H9 (cell line): Measurements from ENCODE around the gene TIMP1. TPM values are rescaled to one million over a fixed set of nuclear protein-coding genes. Genes with fewer than 3 reads are reported as not detected.

ENCODE experiments used
- DNase-seq: peaks from one replicate; pipeline ENCODE4 v3.0.0-alpha.2; 2017
- H2AFZ ChIP-seq: one replicate; pipeline ENCODE4 v1.6.1; 2013; ENCODE audit warnings: mild to moderate bottlenecking, low read length, control low read depth, moderate library complexity
- H2AK5ac ChIP-seq: 2 replicates; pipeline ENCODE4 v1.6.1; 2013; ENCODE audit warnings: low read length, control low read depth, mixed read lengths; ENCODE audit not compliant: insufficient read length
- H2BK120ac ChIP-seq: one replicate; pipeline ENCODE4 v1.6.1; 2013; ENCODE audit warnings: low read depth, mild to moderate bottlenecking, low read length, control low read depth, inconsistent platforms; ENCODE audit not compliant: poor library complexity, severe bottlenecking
- H2BK12ac ChIP-seq: 2 replicates; pipeline ENCODE4 v1.6.1; 2013; ENCODE audit warnings: low read length, control low read depth, mixed read lengths, low read depth; ENCODE audit not compliant: insufficient read length
- H2BK15ac ChIP-seq: 2 replicates; pipeline ENCODE4 v1.6.1; 2013; ENCODE audit warnings: low read depth, low read length, control low read depth
- H2BK20ac ChIP-seq: one replicate; pipeline ENCODE4 v1.6.1; 2013; ENCODE audit warnings: low read depth, mild to moderate bottlenecking, low read length, control low read depth, inconsistent platforms; ENCODE audit not compliant: poor library complexity, severe bottlenecking
- H2BK5ac ChIP-seq: 2 replicates; pipeline ENCODE4 v1.6.1; 2013; ENCODE audit warnings: low read length, control low read depth, mixed read lengths; ENCODE audit not compliant: insufficient read length
- H3K14ac ChIP-seq: 2 replicates; pipeline ENCODE4 v1.6.1; 2013; ENCODE audit warnings: low read length, control low read depth; ENCODE audit not compliant: insufficient read depth
- H3K18ac ChIP-seq: 2 replicates; pipeline ENCODE4 v1.6.1; 2013; ENCODE audit warnings: low read depth, mild to moderate bottlenecking, mixed read lengths, low read length, control low read depth; ENCODE audit not compliant: insufficient read length
- H3K23ac ChIP-seq: 2 replicates; pipeline ENCODE4 v1.6.1; 2013; ENCODE audit warnings: low read length, control low read depth, mixed read lengths, low read depth; ENCODE audit not compliant: insufficient read length
- H3K23me2 ChIP-seq: 2 replicates; pipeline ENCODE4 v1.6.1; 2013; ENCODE audit warnings: low read depth, mild to moderate bottlenecking, mixed read lengths, low read length, control low read depth; ENCODE audit not compliant: insufficient read length, poor library complexity, severe bottlenecking
- H3K27ac ChIP-seq: 2 replicates; pipeline ENCODE4 v1.5.1; 2013; ENCODE audit warnings: low read length, control low read depth, mixed read lengths, low read depth; ENCODE audit not compliant: insufficient read length
- H3K27me3 ChIP-seq: 2 replicates; pipeline ENCODE4 v1.6.1; 2013; ENCODE audit warnings: low read length, control low read depth, inconsistent platforms; ENCODE audit not compliant: insufficient read depth
- H3K4ac ChIP-seq: 2 replicates; pipeline ENCODE4 v1.6.1; 2013; ENCODE audit warnings: low read depth, mild to moderate bottlenecking, control low read depth, inconsistent platforms, low read length, moderate library complexity
- H3K4me1 ChIP-seq: 2 replicates; pipeline ENCODE4 v1.6.1; 2013; ENCODE audit warnings: low read length, control low read depth, inconsistent platforms; ENCODE audit not compliant: insufficient read depth
- H3K4me2 ChIP-seq: 2 replicates; pipeline ENCODE4 v1.6.1; 2013; ENCODE audit warnings: low read length, control low read depth, mixed read lengths; ENCODE audit not compliant: insufficient read length, insufficient read depth
- H3K56ac ChIP-seq: 2 replicates; pipeline ENCODE4 v1.6.1; 2013; ENCODE audit warnings: low read depth, mild to moderate bottlenecking, mixed read lengths, low read length, control low read depth; ENCODE audit not compliant: insufficient read length
- H3K79me1 ChIP-seq: 2 replicates; pipeline ENCODE4 v1.6.1; 2013; ENCODE audit warnings: low read depth, mild to moderate bottlenecking, moderate library complexity, low read length, control low read depth, inconsistent platforms; ENCODE audit not compliant: insufficient read depth, poor library complexity, severe bottlenecking
- H3K79me2 ChIP-seq: 2 replicates; pipeline ENCODE4 v1.6.1; 2013; ENCODE audit warnings: low read length, control low read depth, inconsistent platforms; ENCODE audit not compliant: insufficient read depth
- H3K9ac ChIP-seq: 2 replicates; pipeline ENCODE4 v1.6.1; 2013; ENCODE audit warnings: low read length, control low read depth, mixed read lengths; ENCODE audit not compliant: insufficient read length; ENCODE audit errors: extremely low read depth
- H3K9me3 ChIP-seq: one replicate; pipeline ENCODE4 v1.6.1; 2013; ENCODE audit warnings: low read depth, low read length, inconsistent platforms; ENCODE audit not compliant: control insufficient read depth
- H3T11ph ChIP-seq: one replicate; pipeline ENCODE4 v1.6.1; 2013; ENCODE audit warnings: mild to moderate bottlenecking, low read length, control low read depth, inconsistent platforms
- H4K20me1 ChIP-seq: one replicate; pipeline ENCODE4 v1.6.1; 2013; ENCODE audit not compliant: control insufficient read depth, insufficient read length, insufficient read depth
- H4K5ac ChIP-seq: 2 replicates; pipeline ENCODE4 v1.6.1; 2013; ENCODE audit warnings: low read depth, mild to moderate bottlenecking, mixed read lengths, low read length, control low read depth; ENCODE audit not compliant: insufficient read length
- H4K8ac ChIP-seq: replicated peaks from 2 replicates; pipeline ENCODE4 v1.6.1; 2013; ENCODE audit warnings: low read length, control low read depth, mixed read lengths, low read depth; ENCODE audit not compliant: insufficient read length
- H4K91ac ChIP-seq: 2 replicates; pipeline ENCODE4 v1.6.1; 2013; ENCODE audit warnings: low read depth, mild to moderate bottlenecking, moderate library complexity, mixed read lengths, low read length, control low read depth; ENCODE audit not compliant: insufficient read length
- H3K27ac Mint-ChIP-seq, 3 experiments: 2 replicates in 2 of 3; 3 replicates in 1 of 3; pipeline ENCODE4 v1.8.0; 2020 to 2021; ENCODE audit warnings: mixed read lengths in 3 of 3, mild to moderate bottlenecking in 1 of 3, moderate library complexity in 1 of 3
- H3K27me3 Mint-ChIP-seq: 2 replicates; pipeline ENCODE4 v1.8.0; 2021; ENCODE audit warnings: low read depth, mild to moderate bottlenecking, moderate library complexity, mixed read lengths
- H3K36me3 Mint-ChIP-seq, 3 experiments: 2 replicates in 2 of 3; 3 replicates in 1 of 3; pipeline ENCODE4 v1.8.0; 2020 to 2021; ENCODE audit warnings: low read depth in 3 of 3, mixed read lengths in 3 of 3; ENCODE audit not compliant: insufficient read depth in 1 of 3
- H3K4me1 Mint-ChIP-seq, 2 experiments: 2 replicates each; pipeline ENCODE4 v1.8.0; 2020; ENCODE audit warnings: mixed read lengths in 2 of 2
- H3K4me3 Mint-ChIP-seq, 2 experiments: 2 replicates in 1 of 2; 3 replicates in 1 of 2; pipeline ENCODE4 v1.8.0; 2020 to 2021; ENCODE audit warnings: mild to moderate bottlenecking in 2 of 2, mixed read lengths in 2 of 2, moderate library complexity in 1 of 2
- H3K9me3 Mint-ChIP-seq, 2 experiments: 2 replicates in 1 of 2; 3 replicates in 1 of 2; pipeline ENCODE4 v1.8.0; 2020; ENCODE audit warnings: mild to moderate bottlenecking in 2 of 2, mixed read lengths in 2 of 2, moderate library complexity in 1 of 2
- WGBS: extraction: QIAGEN DNeasy Blood & Tissue Kit; methylation state at CpG from one replicate; pipeline ENCODE4 v1.1.7; 2013; ENCODE audit warnings: missing lambda C conversion rate, low lambda C conversion rate, mixed read lengths; ENCODE audit not compliant: insufficient read length; ENCODE audit errors: extremely low coverage; 5-methylcytosine and 5-hydroxymethylcytosine counted together
- total RNA-seq: library from RNA; stranded (reverse); gene quantifications from 2 replicates; pipeline ENCODE4 v1.2.1, GENCODE V29; 2021
- TF ChIP-seq, protein P1 (sequence below): fragments of 200-600 bp; sonication (generic); conservative IDR thresholded peaks from 3 replicates; pipeline ENCODE4 v1.8.0; 2021; ENCODE audit warnings: antibody characterized with exemption, mild to moderate bottlenecking

TIMP1 gene
- total RNA-seq, 1 experiment from 2014 or later: 65.1 TPM

DNA sequence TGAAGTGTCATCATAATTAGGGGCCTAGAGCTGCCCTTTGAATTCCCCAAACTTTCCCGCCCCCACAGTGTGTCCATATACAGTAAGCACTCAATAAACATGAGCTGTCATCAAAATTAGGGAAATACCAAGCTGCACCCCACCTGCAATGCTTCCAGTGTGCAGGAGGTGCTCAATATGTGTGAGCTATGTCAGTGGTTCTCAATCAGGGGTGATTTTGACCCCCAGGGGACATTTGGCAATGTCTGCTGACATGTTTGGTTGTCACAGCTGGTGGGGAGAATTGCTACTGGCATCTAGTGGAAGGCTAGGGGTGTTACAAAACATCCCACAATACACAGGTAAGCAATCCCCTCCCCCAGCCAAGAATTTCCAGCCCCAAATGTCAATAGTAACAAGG lies 46.7 kb downstream of the TIMP1 start:
- no peak overlapping the region for H3K18ac ChIP-seq
- Mint-ChIP-seq H3K9me3 (peaks cover 58 to 67% of the 10 kb centered on the region in 2 experiments), H3K27ac (0 out of 7 replicates have a peak overlapping the region, but pooled peaks of 1 of the 3 experiments have one; percentile 48), H3K4me3 (no peak overlapping the region), H3K4me1 (peaks cover 8 to 17% of the 10 kb centered on the region in 2 experiments), H3K27me3 (no peaks in the 10 kb centered on the region; the same call in 1 of the 2 replicates), H3K36me3 (peaks cover 0 to 13% (median 9%) of the 10 kb centered on the region in 3 experiments; a peak in 3 of 7 replicates)
- H3K9me3 ChIP-seq: peaks cover 54% of the 10 kb centered on the region
- H4K91ac ChIP-seq: no peak overlapping the region
- H2BK5ac ChIP-seq: no peak overlapping the region
- no peak overlapping the region for H2AK5ac ChIP-seq
- no peak overlapping the region for H3K4ac ChIP-seq
- H2AFZ ChIP-seq: no peak overlapping the region
- no peak overlapping the region for H3K14ac ChIP-seq
- no peak overlapping the region for H3K27ac ChIP-seq
- no peak overlapping the region for H2BK15ac ChIP-seq
- no peak overlapping the region for H3K23ac ChIP-seq
- no peak overlapping the region for H3K9ac ChIP-seq
- no peak overlapping the region for H3T11ph ChIP-seq
- H4K20me1 ChIP-seq: no peaks in the 10 kb centered on the region
- H3K23me2 ChIP-seq: no peaks in the 10 kb centered on the region
- H3K4me1 ChIP-seq: peaks cover 4% of the 10 kb centered on the region; the same call in 1 of the 2 replicates
- H4K5ac ChIP-seq: no peak overlapping the region
- H4K8ac ChIP-seq: no peak overlapping the region
- H3K79me2 ChIP-seq: no peaks in the 10 kb centered on the region
- H2BK120ac ChIP-seq: no peak overlapping the region
- H3K27me3 ChIP-seq: no peaks in the 10 kb centered on the region
- no peak overlapping the region for H2BK20ac ChIP-seq
- TF ChIP-seq, protein P1, sequence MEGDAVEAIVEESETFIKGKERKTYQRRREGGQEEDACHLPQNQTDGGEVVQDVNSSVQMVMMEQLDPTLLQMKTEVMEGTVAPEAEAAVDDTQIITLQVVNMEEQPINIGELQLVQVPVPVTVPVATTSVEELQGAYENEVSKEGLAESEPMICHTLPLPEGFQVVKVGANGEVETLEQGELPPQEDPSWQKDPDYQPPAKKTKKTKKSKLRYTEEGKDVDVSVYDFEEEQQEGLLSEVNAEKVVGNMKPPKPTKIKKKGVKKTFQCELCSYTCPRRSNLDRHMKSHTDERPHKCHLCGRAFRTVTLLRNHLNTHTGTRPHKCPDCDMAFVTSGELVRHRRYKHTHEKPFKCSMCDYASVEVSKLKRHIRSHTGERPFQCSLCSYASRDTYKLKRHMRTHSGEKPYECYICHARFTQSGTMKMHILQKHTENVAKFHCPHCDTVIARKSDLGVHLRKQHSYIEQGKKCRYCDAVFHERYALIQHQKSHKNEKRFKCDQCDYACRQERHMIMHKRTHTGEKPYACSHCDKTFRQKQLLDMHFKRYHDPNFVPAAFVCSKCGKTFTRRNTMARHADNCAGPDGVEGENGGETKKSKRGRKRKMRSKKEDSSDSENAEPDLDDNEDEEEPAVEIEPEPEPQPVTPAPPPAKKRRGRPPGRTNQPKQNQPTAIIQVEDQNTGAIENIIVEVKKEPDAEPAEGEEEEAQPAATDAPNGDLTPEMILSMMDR: peak; percentile 43; the same call in 2 of the 3 replicates
- no peak overlapping the region for H3K4me2 ChIP-seq
- WGBS: no CpG with 5 or more reads among the region's 1 CpG
- no peak overlapping the region for H3K56ac ChIP-seq
- no peak overlapping the region for H2BK12ac ChIP-seq
- peak; percentile 38 for DNase-seq
- H3K79me1 ChIP-seq: no peaks in the 10 kb centered on the region
